ENCODE data around the gene MRPS6. TPM values are rescaled to one million over a fixed set of nuclear protein-coding genes. Genes with fewer than 3 reads are reported as not detected.

Gene MRPS6
- total RNA-seq, 1 donor, result 19.2 TPM

DNA sequence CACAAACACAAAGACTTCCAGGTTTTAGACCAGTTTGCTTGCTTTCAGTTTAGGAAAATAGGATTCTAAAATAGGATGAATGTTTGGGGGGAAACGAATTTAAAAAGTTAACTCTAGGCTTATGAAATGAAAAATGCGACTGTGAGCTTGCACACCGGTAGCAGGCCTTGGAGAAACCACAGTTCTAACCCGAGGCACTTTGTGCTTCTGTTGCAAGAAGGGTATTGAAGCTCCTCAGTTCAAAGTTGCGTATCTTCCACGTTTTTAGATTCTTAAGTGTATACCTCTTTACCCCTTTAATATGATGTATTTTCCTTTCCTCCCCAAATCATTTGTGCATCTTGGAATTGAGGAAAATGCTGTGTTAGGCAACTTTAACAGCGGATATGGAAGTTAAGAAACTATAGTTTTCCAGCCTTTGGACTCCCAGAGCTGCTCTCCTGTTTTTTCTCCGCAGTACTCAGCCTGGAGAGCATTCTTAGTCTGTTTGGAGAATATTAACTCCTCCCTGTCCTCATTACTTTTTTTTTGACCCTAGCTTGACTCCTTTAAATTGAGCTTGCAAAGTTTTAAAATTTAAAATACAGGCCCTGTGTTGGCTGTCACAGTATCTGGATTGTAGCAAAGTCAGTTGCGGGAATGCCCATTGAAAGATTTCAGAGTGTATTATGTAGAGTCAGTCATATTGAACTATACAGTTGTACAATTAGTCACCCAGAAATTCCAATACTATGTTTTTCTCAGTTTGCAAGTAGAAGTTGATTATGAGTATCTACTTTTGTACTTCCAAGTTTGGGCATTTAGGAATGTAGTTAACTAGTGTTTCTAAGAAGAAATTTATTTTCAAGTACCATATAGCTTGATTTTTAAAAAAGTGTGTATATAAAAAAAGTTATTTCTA lies 2.6 kb downstream of the MRPS6 start:
- TF ChIP-seq, protein P1, sequence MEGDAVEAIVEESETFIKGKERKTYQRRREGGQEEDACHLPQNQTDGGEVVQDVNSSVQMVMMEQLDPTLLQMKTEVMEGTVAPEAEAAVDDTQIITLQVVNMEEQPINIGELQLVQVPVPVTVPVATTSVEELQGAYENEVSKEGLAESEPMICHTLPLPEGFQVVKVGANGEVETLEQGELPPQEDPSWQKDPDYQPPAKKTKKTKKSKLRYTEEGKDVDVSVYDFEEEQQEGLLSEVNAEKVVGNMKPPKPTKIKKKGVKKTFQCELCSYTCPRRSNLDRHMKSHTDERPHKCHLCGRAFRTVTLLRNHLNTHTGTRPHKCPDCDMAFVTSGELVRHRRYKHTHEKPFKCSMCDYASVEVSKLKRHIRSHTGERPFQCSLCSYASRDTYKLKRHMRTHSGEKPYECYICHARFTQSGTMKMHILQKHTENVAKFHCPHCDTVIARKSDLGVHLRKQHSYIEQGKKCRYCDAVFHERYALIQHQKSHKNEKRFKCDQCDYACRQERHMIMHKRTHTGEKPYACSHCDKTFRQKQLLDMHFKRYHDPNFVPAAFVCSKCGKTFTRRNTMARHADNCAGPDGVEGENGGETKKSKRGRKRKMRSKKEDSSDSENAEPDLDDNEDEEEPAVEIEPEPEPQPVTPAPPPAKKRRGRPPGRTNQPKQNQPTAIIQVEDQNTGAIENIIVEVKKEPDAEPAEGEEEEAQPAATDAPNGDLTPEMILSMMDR (IDR thresholded peaks at IDR 0.05; ENCODE audit: extremely low read depth, low read depth, low read length), result no peak
- Histone ChIP-seq H3K9me3 (ENCODE audit: low read depth, low read length) (no peaks in the 10 kb centered on the region), H3K4me2 (ENCODE audit: insufficient read depth, low read length) (peak overlapping the region; percentile 90), H3K27ac (ENCODE audit: low read depth, low read length) (no peak overlapping the region), H4K20me1 (ENCODE audit: insufficient read depth, low read length) (peaks cover 17% of the 10 kb centered on the region), H3K36me3 (ENCODE audit: insufficient read depth, low read length) (no peaks in the 10 kb centered on the region), H3K27me3 (ENCODE audit: insufficient read depth, low read length) (no peaks in the 10 kb centered on the region), H2AFZ (ENCODE audit: low read length) (no peak overlapping the region), H3K79me2 (ENCODE audit: insufficient read depth, low read length) (peaks cover 64% of the 10 kb centered on the region), H3K4me3 (ENCODE audit: insufficient read depth, low read length) (peak overlapping the region; percentile 22), H3K4me1 (ENCODE audit: insufficient read depth, low read length) (peaks cover 48% of the 10 kb centered on the region)
- no peak for DNase-seq (ENCODE audit: insufficient read length, low spot score, missing footprints)

DNA sequence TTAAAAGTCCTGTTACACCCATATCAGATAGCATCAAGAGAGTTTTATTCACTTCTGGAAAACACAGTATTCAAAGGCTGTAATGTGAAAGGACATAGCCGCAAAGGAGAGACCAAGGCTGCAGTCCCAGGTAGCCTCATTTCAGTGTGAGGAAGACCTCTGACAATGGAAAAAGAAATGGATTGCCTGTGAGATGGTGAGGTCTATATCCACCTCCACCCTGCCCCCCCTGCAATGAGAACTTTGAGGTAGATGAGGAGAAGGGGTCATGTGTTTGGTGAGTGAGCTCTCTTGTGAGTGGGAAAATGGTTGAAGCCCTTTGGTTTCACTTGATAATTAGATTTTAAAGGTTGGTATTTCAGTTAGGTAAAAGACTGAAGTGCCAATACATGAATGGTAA lies 3.5 kb downstream of the MRPS6 start:
- Histone ChIP-seq H3K4me2 (ENCODE audit: insufficient read depth, low read length) (no peak overlapping the region), H3K4me1 (ENCODE audit: insufficient read depth, low read length) (peaks cover 48% of the 10 kb centered on the region), H3K79me2 (ENCODE audit: insufficient read depth, low read length) (peaks cover 73% of the 10 kb centered on the region), H3K9me3 (ENCODE audit: low read depth, low read length) (no peaks in the 10 kb centered on the region), H3K4me3 (ENCODE audit: insufficient read depth, low read length) (no peak overlapping the region), H3K27me3 (ENCODE audit: insufficient read depth, low read length) (no peaks in the 10 kb centered on the region), H2AFZ (ENCODE audit: low read length) (no peak overlapping the region), H3K27ac (ENCODE audit: low read depth, low read length) (no peak overlapping the region), H4K20me1 (ENCODE audit: insufficient read depth, low read length) (peaks cover 23% of the 10 kb centered on the region), H3K36me3 (ENCODE audit: insufficient read depth, low read length) (no peaks in the 10 kb centered on the region)
- DNase-seq (ENCODE audit: insufficient read length, low spot score, missing footprints), result no peak
- TF ChIP-seq, protein P1 (IDR thresholded peaks at IDR 0.05; ENCODE audit: extremely low read depth, low read depth, low read length), result no peak

DNA sequence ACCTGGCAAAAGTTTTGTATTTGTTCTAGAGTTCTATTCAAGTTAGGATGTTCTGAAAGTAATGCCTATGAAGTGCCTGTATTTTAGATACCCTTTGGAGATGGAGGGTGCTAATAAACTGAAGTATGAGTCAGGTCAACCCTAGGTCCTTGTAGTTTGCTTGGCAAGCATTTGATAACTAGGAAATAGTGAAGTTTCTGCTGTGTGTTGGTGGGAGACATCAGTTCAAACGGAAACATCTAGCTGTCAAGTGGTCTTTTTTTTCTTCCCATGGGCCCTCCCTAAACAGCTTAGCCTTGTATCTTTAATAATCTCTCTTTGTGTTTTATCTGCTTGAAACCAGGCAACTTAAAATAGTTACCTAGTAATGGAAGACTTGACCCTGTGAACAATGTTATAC lies 4.5 kb downstream of the MRPS6 start:
- no peaks in the 10 kb centered on the region for H3K27me3 ChIP-seq (ENCODE audit: insufficient read depth, low read length)
- peaks cover 83% of the 10 kb centered on the region for H3K79me2 ChIP-seq (ENCODE audit: insufficient read depth, low read length)

DNA sequence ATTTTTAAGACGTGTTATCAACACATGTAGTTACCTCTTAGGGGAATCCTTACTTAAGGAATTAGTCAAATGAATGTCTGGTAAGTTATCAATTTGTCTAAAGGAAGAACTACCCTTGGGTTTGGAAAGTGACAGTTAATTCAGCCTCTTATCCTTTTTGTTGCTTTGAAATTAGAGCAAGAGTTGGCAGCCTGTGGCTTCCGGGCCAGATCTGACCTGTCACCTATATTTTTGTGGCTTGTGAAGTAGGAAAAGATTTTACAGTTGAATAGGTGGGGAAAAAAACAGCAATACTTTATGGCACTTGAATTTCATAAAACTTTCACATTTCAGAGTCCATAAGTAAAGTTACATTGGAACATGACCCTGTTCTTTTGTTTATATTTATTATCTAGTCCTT lies 5.5 kb downstream of the MRPS6 start:
- peaks cover 23% of the 10 kb centered on the region for H4K20me1 ChIP-seq (ENCODE audit: insufficient read depth, low read length)
- DNase-seq (ENCODE audit: insufficient read length, low spot score, missing footprints), result no peak
- H3K36me3 ChIP-seq (ENCODE audit: insufficient read depth, low read length), result peaks cover 13% of the 10 kb centered on the region
- TF ChIP-seq, protein P1 (IDR thresholded peaks at IDR 0.05; ENCODE audit: extremely low read depth, low read depth, low read length), result no peak
- H2AFZ ChIP-seq (ENCODE audit: low read length), result no peak overlapping the region
- H3K9me3 ChIP-seq (ENCODE audit: low read depth, low read length), result no peaks in the 10 kb centered on the region
- H3K4me3 ChIP-seq (ENCODE audit: insufficient read depth, low read length), result no peak overlapping the region
- H3K4me1 ChIP-seq (ENCODE audit: insufficient read depth, low read length), result peaks cover 44% of the 10 kb centered on the region
- no peaks in the 10 kb centered on the region for H3K27me3 ChIP-seq (ENCODE audit: insufficient read depth, low read length)
- H3K27ac ChIP-seq (ENCODE audit: low read depth, low read length), result no peak overlapping the region
- peak overlapping the region; percentile 6 for H3K4me2 ChIP-seq (ENCODE audit: insufficient read depth, low read length)
- peaks cover 93% of the 10 kb centered on the region for H3K79me2 ChIP-seq (ENCODE audit: insufficient read depth, low read length)

More for the DNA sequence above, 4.5 kb downstream of the MRPS6 start:
- TF ChIP-seq, protein P1 (IDR thresholded peaks at IDR 0.05; ENCODE audit: extremely low read depth, low read depth, low read length), result no peak
- H2AFZ ChIP-seq (ENCODE audit: low read length), result no peak overlapping the region
- peaks cover 23% of the 10 kb centered on the region for H4K20me1 ChIP-seq (ENCODE audit: insufficient read depth, low read length)
- no peak overlapping the region for H3K27ac ChIP-seq (ENCODE audit: low read depth, low read length)
- no peak overlapping the region for H3K4me2 ChIP-seq (ENCODE audit: insufficient read depth, low read length)
- H3K4me3 ChIP-seq (ENCODE audit: insufficient read depth, low read length), result no peak overlapping the region
- no peaks in the 10 kb centered on the region for H3K9me3 ChIP-seq (ENCODE audit: low read depth, low read length)
- no peak for DNase-seq (ENCODE audit: insufficient read length, low spot score, missing footprints)
- H3K4me1 ChIP-seq (ENCODE audit: insufficient read depth, low read length), result peaks cover 45% of the 10 kb centered on the region
- H3K36me3 ChIP-seq (ENCODE audit: insufficient read depth, low read length), result peaks cover 3% of the 10 kb centered on the region
